Hematopoietic multipotent progenitor cell treated with erythropoietin and hydrocortisone succinate and interleukin-3 and kit ligand, for 6 days (in vitro differentiated cells): ENCODE results near the gene IFIT2.

Experiments
- DNase-seq: peaks from one replicate; pipeline ENCODE4 v3.0.0-alpha.2; 2015

Gene IFIT2

GRCh38 chr10:89344156-89344555, 42.3 kb downstream of the IFIT2 start:
- no peak for DNase-seq

GRCh38 chr10:89345367-89346000, 43.6 kb downstream of the IFIT2 start:
- no peak for DNase-seq

- peak; percentile 29 for DNase-seq
These were observed 44.8 kb downstream of the IFIT2 start for GRCh38 chr10:89346405-89347254.

GRCh38 chr10:89347701-89348457, 46.0 kb downstream of the IFIT2 start:
- DNase-seq = no peak

- DNase-seq = no peak
These were observed 46.6 kb downstream of the IFIT2 start for GRCh38 chr10:89348481-89348880.

GRCh38 chr10:89348975-89349374, 47.1 kb downstream of the IFIT2 start:
- no peak for DNase-seq

GRCh38 chr10:89350631-89351315, 48.9 kb downstream of the IFIT2 start:
- DNase-seq = peak; percentile 83

- no peak for DNase-seq
These were observed 49.5 kb downstream of the IFIT2 start for GRCh38 chr10:89351412-89351779.

- no peak for DNase-seq
These were observed 50.1 kb downstream of the IFIT2 start for GRCh38 chr10:89351780-89352597.

- peak; percentile 83 for DNase-seq
These were observed 51.0 kb downstream of the IFIT2 start for GRCh38 chr10:89352802-89353201.

GRCh38 chr10:89355394-89355931, 53.6 kb downstream of the IFIT2 start:
- DNase-seq = no peak

GRCh38 chr10:89357096-89357495, 55.2 kb downstream of the IFIT2 start:
- DNase-seq = no peak

GRCh38 chr10:89357975-89358374, 56.1 kb downstream of the IFIT2 start:
- no peak for DNase-seq
